ENCODE data around the gene LRRC17. TPM values are rescaled to one million over a fixed set of nuclear protein-coding genes. Genes with fewer than 3 reads are reported as not detected.
"Not testable (repeated sequence)": the region's sequence is repeated elsewhere in the genome, so short reads cannot be mapped to it uniquely, and the experiment has no call there.

LRRC17 gene
- total RNA-seq, 1 experiment from 2014 or later = 0.47 TPM

- H3K27ac ChIP-seq (ENCODE audit: low read depth, low read length); ATAC-seq; H3K4me3 ChIP-seq (replicated peaks in 1 of 2; ENCODE audit: low read depth in 1 of 2, low read length in 2 of 2); H4K20me1 ChIP-seq (ENCODE audit: insufficient read depth); intact Hi-C loops (cut with micrococcal nuclease); H3K27me3 ChIP-seq (ENCODE audit: insufficient read depth, low read length); H3K9me2 ChIP-seq (ENCODE audit: insufficient read depth); POLR2A ChIA-PET; H3K79me2 ChIP-seq (ENCODE audit: insufficient read depth, low read length); CTCF ChIA-PET; DNase-seq (ENCODE audit: low read depth, low spot score); RAD21 ChIA-PET (ENCODE audit: low non-redundant PET in 1 of 2, low total read pairs in 2 of 2, uncharacterized antibody in 2 of 2, unreplicated experiment in 2 of 2); BruUV-seq (replicated peaks); H3K4me2 ChIP-seq (ENCODE audit: low read length); H3K9ac ChIP-seq (ENCODE audit: low read length); H3K9me3 ChIP-seq (ENCODE audit: control insufficient read depth in 1 of 2, insufficient read depth in 1 of 2, low read depth in 1 of 2, low read length in 2 of 2); H3K36me3 ChIP-seq (ENCODE audit: control insufficient read depth in 1 of 2, insufficient read depth in 2 of 2, low read length in 2 of 2); H3K4me1 ChIP-seq (ENCODE audit: control insufficient read depth in 1 of 2, insufficient read depth in 2 of 2, low read length in 2 of 2); H2AFZ ChIP-seq (ENCODE audit: low read depth, low read length, poor library complexity, severe bottlenecking): not testable (repeated sequence)
These were observed 9.2 kb upstream of the LRRC17 start for GRCh38 chr7:102903576-102903975.

GRCh38 chr7:102908676-102909075 is 4.1 kb upstream of the LRRC17 start:
- TF ChIP-seq FOSL1 (IDR thresholded peaks at IDR 0.05; ENCODE audit: low read depth) (no peak), EZH2 (IDR thresholded peaks at IDR 0.05) (no peak), REST (IDR thresholded peaks at IDR 0.05; ENCODE audit: low read depth) (no peak), CEBPB (IDR thresholded peaks at IDR 0.05; ENCODE audit: low read depth) (no peak), SP1 (IDR thresholded peaks at IDR 0.05; ENCODE audit: low read depth) (no peak), RAD21 (IDR thresholded peaks at IDR 0.05; ENCODE audit: low read depth) (no peak), ZNF274 (IDR thresholded peaks at IDR 0.05; ENCODE audit: low read depth, low read length) (no peak), CBX3 (IDR thresholded peaks at IDR 0.05; ENCODE audit: low read depth) (no peak), ATF3 (IDR thresholded peaks at IDR 0.05) (no peak), CTCF (IDR thresholded peaks at IDR 0.05 in 2 of 3, conservative IDR thresholded peaks at IDR 0.05 in 1 of 3; ENCODE audit: borderline replicate concordance in 1 of 3, insufficient read depth in 1 of 3, low read depth in 2 of 3, low read length in 2 of 3) (no peak), ZBTB33 (IDR thresholded peaks at IDR 0.05; ENCODE audit: extremely low read depth, insufficient replicate concordance, low read length) (no peak), TCF7L2 (IDR thresholded peaks at IDR 0.05; ENCODE audit: borderline replicate concordance, extremely low read depth, insufficient read depth, insufficient read length) (no peak), POLR2AphosphoS5 (IDR thresholded peaks at IDR 0.05; ENCODE audit: low read depth, low read length) (no peak)
- Histone ChIP-seq H3K9me3 (ENCODE audit: control insufficient read depth in 1 of 2, insufficient read depth in 1 of 2, low read depth in 1 of 2, low read length in 2 of 2) (no peaks in the 10 kb centered on the region), H3K79me2 (ENCODE audit: insufficient read depth, low read length) (no peaks in the 10 kb centered on the region), H2AFZ (ENCODE audit: low read depth, low read length, poor library complexity, severe bottlenecking) (no peak overlapping the region), H3K9ac (ENCODE audit: low read length) (no peak overlapping the region), H3K4me2 (ENCODE audit: low read length) (no peak overlapping the region), H3K27ac (ENCODE audit: low read depth, low read length) (no peak overlapping the region), H4K20me1 (ENCODE audit: insufficient read depth) (no peaks in the 10 kb centered on the region), H3K9me2 (ENCODE audit: insufficient read depth) (no peaks in the 10 kb centered on the region), H3K4me1 (ENCODE audit: control insufficient read depth in 1 of 2, insufficient read depth in 2 of 2, low read length in 2 of 2) (no peaks in the 10 kb centered on the region), H3K4me3 (replicated peaks in 1 of 2; ENCODE audit: low read depth in 1 of 2, low read length in 2 of 2) (no peak overlapping the region), H3K27me3 (ENCODE audit: insufficient read depth, low read length) (no peaks in the 10 kb centered on the region), H3K36me3 (ENCODE audit: control insufficient read depth in 1 of 2, insufficient read depth in 2 of 2, low read length in 2 of 2) (no peaks in the 10 kb centered on the region)
- DNase-seq (ENCODE audit: low read depth, low spot score) (no peak), ATAC-seq (no peak)
- ChIA-PET RAD21 (ENCODE audit: low non-redundant PET in 1 of 2, low total read pairs in 2 of 2, uncharacterized antibody in 2 of 2, unreplicated experiment in 2 of 2) (no interaction called here), CTCF (no interaction called here), POLR2A (no interaction called here)
- no TSS peak for BruUV-seq (replicated peaks)
- intact Hi-C loops (cut with micrococcal nuclease) = no loop called here

Measured in HCT116 (cell line).